ENCODE measurements around the gene SPRTN. TPM values are rescaled to one million over a fixed set of nuclear protein-coding genes. Genes with fewer than 3 reads are reported as not detected.

The SPRTN gene
- polyA plus RNA-seq, 1 experiment, result 10.0 TPM

- DNase-seq (ENCODE audit: low read depth), result no peak
- no peak for TF ChIP-seq CTCF (IDR thresholded peaks at IDR 0.05; ENCODE audit: insufficient read depth, low read depth, low read length)
- ChIA-PET CTCF (no interaction called here), POLR2A (no interaction called here)
- no peaks in the 10 kb centered on the region for H3K27me3 ChIP-seq (ENCODE audit: control insufficient read depth, insufficient read depth, low read length)
- no peak overlapping the region for H3K4me3 ChIP-seq (ENCODE audit: low read depth, low read length)
- H3K36me3 ChIP-seq (ENCODE audit: control insufficient read depth, insufficient read depth, low read length), result 0 out of 2 replicates have a peak, but pooled peaks cover 1% of the 10 kb centered on the region
Observed at GRCh38 chr1:231390071-231390470, 52.0 kb downstream of the SPRTN start.

- no peak for TF ChIP-seq CTCF (IDR thresholded peaks at IDR 0.05; ENCODE audit: insufficient read depth, low read depth, low read length)
- ChIA-PET CTCF (interaction anchor here (1.1 to 1.4 kb wide), 2 partner anchors 10 to 18 kb away, joined by 4 to 5 read pairs; no protein-coding TSS in a partner anchor), POLR2A (no interaction called here)
- Histone ChIP-seq H3K36me3 (ENCODE audit: control insufficient read depth, insufficient read depth, low read length) (0 out of 2 replicates have a peak, but pooled peaks cover 1% of the 10 kb centered on the region), H3K4me3 (ENCODE audit: low read depth, low read length) (no peak overlapping the region), H3K27me3 (ENCODE audit: control insufficient read depth, insufficient read depth, low read length) (no peaks in the 10 kb centered on the region)
- DNase-seq (ENCODE audit: low read depth), result no peak
Observed at GRCh38 chr1:231392389-231393131, 54.5 kb downstream of the SPRTN start.

- Histone ChIP-seq H3K4me3 (ENCODE audit: low read depth, low read length) (no peak overlapping the region), H3K27me3 (ENCODE audit: control insufficient read depth, insufficient read depth, low read length) (no peaks in the 10 kb centered on the region), H3K36me3 (ENCODE audit: control insufficient read depth, insufficient read depth, low read length) (0 out of 2 replicates have a peak, but pooled peaks cover 1% of the 10 kb centered on the region)
- no peak for DNase-seq (ENCODE audit: low read depth)
- POLR2A ChIA-PET, result no interaction called here
- CTCF ChIA-PET, result interaction anchor here (1.4 kb wide), 1 partner anchor 11 kb away, joined by 4 read pairs; no protein-coding TSS in a partner anchor
- no peak for TF ChIP-seq CTCF (IDR thresholded peaks at IDR 0.05; ENCODE audit: insufficient read depth, low read depth, low read length)
Observed at GRCh38 chr1:231393668-231394067, 55.6 kb downstream of the SPRTN start.

GRCh38 chr1:231395076-231395997, 57.2 kb downstream of the SPRTN start:
- POLR2A ChIA-PET, result no interaction called here
- Histone ChIP-seq H3K27me3 (ENCODE audit: control insufficient read depth, insufficient read depth, low read length) (no peaks in the 10 kb centered on the region), H3K36me3 (ENCODE audit: control insufficient read depth, insufficient read depth, low read length) (no peaks in the 10 kb centered on the region), H3K4me3 (ENCODE audit: low read depth, low read length) (no peak overlapping the region)
- peak; percentile 90 for DNase-seq (ENCODE audit: low read depth)
- no peak for TF ChIP-seq CTCF (IDR thresholded peaks at IDR 0.05; ENCODE audit: insufficient read depth, low read depth, low read length)
- CTCF ChIA-PET, result no interaction called here

GRCh38 chr1:231395998-231396390, 57.9 kb downstream of the SPRTN start:
- H3K4me3 ChIP-seq (ENCODE audit: low read depth, low read length), result no peak overlapping the region

More at GRCh38 chr1:231395998-231396390, 57.9 kb downstream of the SPRTN start:
- no peak for TF ChIP-seq CTCF (IDR thresholded peaks at IDR 0.05; ENCODE audit: insufficient read depth, low read depth, low read length)
- no peak for DNase-seq (ENCODE audit: low read depth)
- CTCF ChIA-PET, result no interaction called here
- no peaks in the 10 kb centered on the region for H3K36me3 ChIP-seq (ENCODE audit: control insufficient read depth, insufficient read depth, low read length)
- no peaks in the 10 kb centered on the region for H3K27me3 ChIP-seq (ENCODE audit: control insufficient read depth, insufficient read depth, low read length)
- POLR2A ChIA-PET, result no interaction called here

All from BJ (cell line).